ENCODE data around the gene PTGIS. TPM values are rescaled to one million over a fixed set of nuclear protein-coding genes. Genes with fewer than 3 reads are reported as not detected.

PTGIS gene
- total and polyA plus RNA-seq, 2 of the 4 experiments (the other 2 are of a cell fraction), result 1.6 to 2.6 TPM

GRCh38 chr20:49562311-49563014 is 5.5 kb downstream of the PTGIS start:
- Histone ChIP-seq H3K4me3 (ENCODE audit: insufficient read depth, low read depth, low read length) (no peak overlapping the region), H2AFZ (replicated peaks; ENCODE audit: low read length, poor library complexity) (peak overlapping the region; percentile 76), H3K56ac (ENCODE audit: extremely low read depth, insufficient read depth, low read length) (no peak overlapping the region), H3K4me2 (ENCODE audit: low read depth, low read length) (peak overlapping the region; percentile 18), H4K91ac (ENCODE audit: insufficient read depth, low read depth, low read length) (peak overlapping the region; percentile 93), H4K8ac (ENCODE audit: low read depth in 2 of 2, low read length in 2 of 2) (peak overlapping the region; percentile 49 to 85), H3K36me3 (ENCODE audit: control insufficient read depth, insufficient read depth, low read length) (no peaks in the 10 kb centered on the region), H3K79me1 (ENCODE audit: low read depth in 1 of 2, low read length in 2 of 2) (peaks cover 0 to 3% of the 10 kb centered on the region in 2 experiments; a peak in 1 of 4 replicates), H2AK5ac (ENCODE audit: low read depth, low read length) (peak overlapping the region; percentile 81), H4K5ac (ENCODE audit: low read depth, low read length) (peak overlapping the region; percentile 65), H3K23ac (ENCODE audit: low read depth, low read length) (no peak overlapping the region; the same call in 1 of the 2 replicates), H3K4me1 (ENCODE audit: control insufficient read depth, insufficient read depth, low read length) (peaks cover 16% of the 10 kb centered on the region), H2AK9ac (replicated peaks; ENCODE audit: low read depth, low read length, poor library complexity) (peak overlapping the region; percentile 59), H3K9me3 (ENCODE audit: control insufficient read depth, insufficient read depth, low read length) (no peaks in the 10 kb centered on the region), H3K9ac (ENCODE audit: low read depth, low read length) (peak overlapping the region; percentile 33; the same call in 1 of the 2 replicates), H3K27me3 (ENCODE audit: control insufficient read depth, insufficient read depth, low read length) (peaks cover 1% of the 10 kb centered on the region; the same call in 1 of the 2 replicates), H3K18ac (ENCODE audit: low read depth, low read length) (peak overlapping the region; percentile 63), H3K4ac (ENCODE audit: low read depth, low read length) (peak overlapping the region; percentile 78), H4K20me1 (ENCODE audit: insufficient read depth, low read length) (no peaks in the 10 kb centered on the region), H2BK120ac (ENCODE audit: low read depth, low read length) (peak overlapping the region; percentile 87), H3K9me1 (ENCODE audit: insufficient read depth, low read length) (0 out of 2 replicates have a peak, but pooled peaks cover 11% of the 10 kb centered on the region), H3K27ac (ENCODE audit: insufficient read depth, low read length) (peak overlapping the region; percentile 31; the same call in 1 of the 2 replicates), H2BK15ac (ENCODE audit: low read depth, low read length) (peak overlapping the region; percentile 71; the same call in 2 of the 3 replicates), H2BK20ac (ENCODE audit: low read depth, low read length) (peak overlapping the region; percentile 89), H3K14ac (replicated peaks; ENCODE audit: low read depth, low read length) (0 out of 2 replicates have a peak overlapping the region, but pooled peaks have one; percentile 40), H2BK5ac (ENCODE audit: low read depth, low read length, poor library complexity, severe bottlenecking) (peak overlapping the region; percentile 4)
- POLR2A ChIA-PET (ENCODE audit: unreplicated experiment), result no interaction called here
- in situ Hi-C loops (cut with MboI; ENCODE audit: low sequenced_read_pairs) (no loop called here), intact Hi-C loops (cut with micrococcal nuclease) (no loop called here), dilution Hi-C loops (cut with HindIII; ENCODE audit: low sequenced_read_pairs, unreplicated experiment) (no loop called here)
- 7% methylated on average over 3 of the region's 21 CpGs; no CpG with 5 or more reads in 1 of the 2 experiments for WGBS, 2 experiments (ENCODE audit: extremely low coverage in 2 of 2, insufficient read length in 1 of 2)
- no TSS peak for BruUV-seq (replicated peaks)
- ATAC-seq (ENCODE audit: low read depth) (peak; percentile 94), DNase-seq (peak; percentile 84)
- TF ChIP-seq NFE2L2 (IDR thresholded peaks at IDR 0.05; ENCODE audit: low read depth, low read length), result peak; percentile 43; the same call in 1 of the 2 replicates
- TF ChIP-seq POLR2A (IDR thresholded peaks at IDR 0.05; ENCODE audit: low read depth, low read length), result no peak
- TF ChIP-seq MAFK (IDR thresholded peaks at IDR 0.05; ENCODE audit: low read depth, low read length), result no peak
- peak; percentile 86 for TF ChIP-seq FOS (IDR thresholded peaks at IDR 0.05; ENCODE audit: low read depth, low read length)
- peak; percentile 76; the same call in 1 of the 2 replicates for TF ChIP-seq MAZ (IDR thresholded peaks at IDR 0.05; ENCODE audit: borderline replicate concordance, low read depth, low read length)
- CTCF ChIA-PET, result no interaction called here
